Parathyroid adenoma (tissue), 2 donors: ENCODE data around the gene ADGRE3.

ENCODE experiments used
- H2AFZ ChIP-seq: fragments of 300-600 bp; sonication (generic); one replicate; pipeline ENCODE4 v1.7.0; 2017; ENCODE audit warnings: antibody characterized with exemption, mild to moderate bottlenecking
- H3K27ac ChIP-seq: fragments of 300-600 bp; sonication (generic); one replicate; pipeline ENCODE4 v1.7.0; 2017
- H3K27me3 ChIP-seq: fragments of 300-600 bp; sonication (generic); one replicate; pipeline ENCODE4 v1.7.0; 2017; ENCODE audit warnings: low read length; ENCODE audit not compliant: control insufficient read depth, insufficient read depth
- H3K36me3 ChIP-seq: fragments of 300-600 bp; sonication (generic); one replicate; pipeline ENCODE4 v1.7.0; 2017; ENCODE audit warnings: low read length; ENCODE audit not compliant: control insufficient read depth, insufficient read depth
- H3K4me1 ChIP-seq: fragments of 300-600 bp; sonication (generic); one replicate; pipeline ENCODE4 v1.7.0; 2017; ENCODE audit warnings: control low read depth
- H3K4me2 ChIP-seq: fragments of 300-600 bp; sonication (generic); one replicate; pipeline ENCODE4 v1.7.0; 2017; ENCODE audit warnings: low read length
- H3K4me3 ChIP-seq: fragments of 300-600 bp; sonication (generic); one replicate; pipeline ENCODE4 v1.7.0; 2017; ENCODE audit warnings: low read depth, low read length
- H3K79me2 ChIP-seq: fragments of 300-600 bp; sonication (generic); one replicate; pipeline ENCODE4 v1.7.0; 2017; ENCODE audit warnings: control low read depth
- H3K9ac ChIP-seq: fragments of 300-600 bp; sonication (generic); one replicate; pipeline ENCODE4 v1.7.0; 2017; ENCODE audit warnings: mild to moderate bottlenecking
- H3K9me3 ChIP-seq: fragments of 300-600 bp; sonication (generic); one replicate; pipeline ENCODE4 v1.7.0; 2017; ENCODE audit warnings: low read length; ENCODE audit not compliant: control insufficient read depth
- TF ChIP-seq, protein P1 (sequence below): fragments of 300-600 bp; sonication (generic); IDR thresholded peaks from one replicate; pipeline ENCODE4 v1.7.0; 2017; ENCODE audit warnings: antibody characterized with exemption, mild to moderate bottlenecking
- donor health status: primary hyperparathyroidism.

Gene ADGRE3

DNA sequence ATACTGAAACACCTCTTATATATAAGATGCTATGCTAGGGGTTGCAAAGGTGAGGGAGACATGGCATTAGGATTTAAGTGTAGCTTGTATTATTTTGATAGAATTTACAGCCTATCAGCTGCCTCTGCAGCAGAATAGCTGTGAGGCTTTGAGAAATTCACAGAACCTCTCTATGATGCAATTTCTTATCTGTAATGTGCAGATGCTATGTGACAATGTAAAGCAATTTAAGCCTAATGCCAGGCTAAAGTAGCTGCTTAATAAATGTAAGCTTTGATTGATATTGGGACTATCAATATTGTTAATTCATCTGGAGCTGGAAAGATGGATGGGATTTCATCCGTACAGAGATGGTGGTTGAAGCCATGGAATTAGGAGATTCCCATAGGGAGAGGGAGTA lies 1.6 kb downstream of the ADGRE3 start:
- Histone ChIP-seq H3K27me3 (no peaks in the 10 kb centered on the region), H3K79me2 (no peaks in the 10 kb centered on the region), H3K4me2 (no peak overlapping the region), H3K4me3 (no peak overlapping the region), H3K4me1 (no peaks in the 10 kb centered on the region), H2AFZ (no peak overlapping the region), H3K9me3 (no peaks in the 10 kb centered on the region), H3K9ac (no peak overlapping the region), H3K36me3 (no peaks in the 10 kb centered on the region), H3K27ac (no peak overlapping the region)
- TF ChIP-seq, protein P1, sequence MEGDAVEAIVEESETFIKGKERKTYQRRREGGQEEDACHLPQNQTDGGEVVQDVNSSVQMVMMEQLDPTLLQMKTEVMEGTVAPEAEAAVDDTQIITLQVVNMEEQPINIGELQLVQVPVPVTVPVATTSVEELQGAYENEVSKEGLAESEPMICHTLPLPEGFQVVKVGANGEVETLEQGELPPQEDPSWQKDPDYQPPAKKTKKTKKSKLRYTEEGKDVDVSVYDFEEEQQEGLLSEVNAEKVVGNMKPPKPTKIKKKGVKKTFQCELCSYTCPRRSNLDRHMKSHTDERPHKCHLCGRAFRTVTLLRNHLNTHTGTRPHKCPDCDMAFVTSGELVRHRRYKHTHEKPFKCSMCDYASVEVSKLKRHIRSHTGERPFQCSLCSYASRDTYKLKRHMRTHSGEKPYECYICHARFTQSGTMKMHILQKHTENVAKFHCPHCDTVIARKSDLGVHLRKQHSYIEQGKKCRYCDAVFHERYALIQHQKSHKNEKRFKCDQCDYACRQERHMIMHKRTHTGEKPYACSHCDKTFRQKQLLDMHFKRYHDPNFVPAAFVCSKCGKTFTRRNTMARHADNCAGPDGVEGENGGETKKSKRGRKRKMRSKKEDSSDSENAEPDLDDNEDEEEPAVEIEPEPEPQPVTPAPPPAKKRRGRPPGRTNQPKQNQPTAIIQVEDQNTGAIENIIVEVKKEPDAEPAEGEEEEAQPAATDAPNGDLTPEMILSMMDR = no peak

GRCh38 chr19:14672188-14672872 lies 2.3 kb downstream of the ADGRE3 start:
- Histone ChIP-seq H3K27me3 (no peaks in the 10 kb centered on the region), H3K79me2 (no peaks in the 10 kb centered on the region), H3K4me1 (no peaks in the 10 kb centered on the region), H3K4me3 (no peak overlapping the region), H2AFZ (no peak overlapping the region), H3K27ac (no peak overlapping the region), H3K9me3 (no peaks in the 10 kb centered on the region), H3K36me3 (no peaks in the 10 kb centered on the region), H3K9ac (no peak overlapping the region), H3K4me2 (no peak overlapping the region)
- TF ChIP-seq, protein P1 = no peak

- no peak overlapping the region for H3K4me2 ChIP-seq
- no peaks in the 10 kb centered on the region for H3K79me2 ChIP-seq
- H2AFZ ChIP-seq = no peak overlapping the region
- H3K4me3 ChIP-seq = no peak overlapping the region
- H3K36me3 ChIP-seq = no peaks in the 10 kb centered on the region
- H3K27ac ChIP-seq = no peak overlapping the region
- no peak overlapping the region for H3K9ac ChIP-seq
- H3K27me3 ChIP-seq = no peaks in the 10 kb centered on the region
- H3K4me1 ChIP-seq = no peaks in the 10 kb centered on the region
- TF ChIP-seq, protein P1 = no peak
- H3K9me3 ChIP-seq = no peaks in the 10 kb centered on the region
Measured at GRCh38 chr19:14670408-14670807, 4.2 kb downstream of the ADGRE3 start.

DNA sequence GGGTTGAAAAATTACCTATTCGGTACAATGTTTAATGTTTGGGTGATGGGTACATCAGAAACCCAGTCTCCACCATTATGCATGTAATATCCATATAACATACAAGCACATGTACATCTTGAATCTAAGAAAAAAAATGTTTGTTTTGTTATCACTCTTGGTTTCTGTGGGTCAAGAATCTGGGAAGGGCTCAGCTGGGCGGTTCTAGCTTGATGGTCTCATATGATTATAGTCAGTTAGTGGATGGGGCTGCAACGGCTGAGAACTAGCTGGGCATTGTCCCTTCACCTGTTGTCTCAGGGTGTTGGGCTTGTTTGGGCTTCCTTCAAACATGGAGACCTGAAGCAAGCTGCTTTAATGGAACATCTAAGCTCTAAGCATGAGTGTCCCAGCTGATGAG lies 4.7 kb downstream of the ADGRE3 start:
- no peak overlapping the region for H3K4me3 ChIP-seq
- TF ChIP-seq, protein P1 = no peak
- no peaks in the 10 kb centered on the region for H3K79me2 ChIP-seq
- no peaks in the 10 kb centered on the region for H3K4me1 ChIP-seq
- no peaks in the 10 kb centered on the region for H3K36me3 ChIP-seq
- no peaks in the 10 kb centered on the region for H3K27me3 ChIP-seq
- H3K9me3 ChIP-seq = no peaks in the 10 kb centered on the region
- H3K27ac ChIP-seq = no peak overlapping the region
- H3K9ac ChIP-seq = no peak overlapping the region
- no peak overlapping the region for H3K4me2 ChIP-seq
- no peak overlapping the region for H2AFZ ChIP-seq

GRCh38 chr19:14661372-14661924 lies 13.2 kb downstream of the ADGRE3 start:
- H2AFZ ChIP-seq = no peak overlapping the region
- H3K4me3 ChIP-seq = no peak overlapping the region
- H3K36me3 ChIP-seq = no peaks in the 10 kb centered on the region

More at GRCh38 chr19:14661372-14661924, 13.2 kb downstream of the ADGRE3 start:
- no peak overlapping the region for H3K4me2 ChIP-seq
- H3K9me3 ChIP-seq = no peaks in the 10 kb centered on the region
- no peaks in the 10 kb centered on the region for H3K27me3 ChIP-seq
- H3K4me1 ChIP-seq = no peaks in the 10 kb centered on the region
- TF ChIP-seq, protein P1 = no peak
- H3K79me2 ChIP-seq = no peaks in the 10 kb centered on the region
- no peak overlapping the region for H3K27ac ChIP-seq
- H3K9ac ChIP-seq = no peak overlapping the region
